ENCODE measurements around the gene DCTN3. TPM values are rescaled to one million over a fixed set of nuclear protein-coding genes. Genes with fewer than 3 reads are reported as not detected.

The DCTN3 gene
- total RNA-seq, 1 donor from 2014 or later = 94.8 TPM

DNA sequence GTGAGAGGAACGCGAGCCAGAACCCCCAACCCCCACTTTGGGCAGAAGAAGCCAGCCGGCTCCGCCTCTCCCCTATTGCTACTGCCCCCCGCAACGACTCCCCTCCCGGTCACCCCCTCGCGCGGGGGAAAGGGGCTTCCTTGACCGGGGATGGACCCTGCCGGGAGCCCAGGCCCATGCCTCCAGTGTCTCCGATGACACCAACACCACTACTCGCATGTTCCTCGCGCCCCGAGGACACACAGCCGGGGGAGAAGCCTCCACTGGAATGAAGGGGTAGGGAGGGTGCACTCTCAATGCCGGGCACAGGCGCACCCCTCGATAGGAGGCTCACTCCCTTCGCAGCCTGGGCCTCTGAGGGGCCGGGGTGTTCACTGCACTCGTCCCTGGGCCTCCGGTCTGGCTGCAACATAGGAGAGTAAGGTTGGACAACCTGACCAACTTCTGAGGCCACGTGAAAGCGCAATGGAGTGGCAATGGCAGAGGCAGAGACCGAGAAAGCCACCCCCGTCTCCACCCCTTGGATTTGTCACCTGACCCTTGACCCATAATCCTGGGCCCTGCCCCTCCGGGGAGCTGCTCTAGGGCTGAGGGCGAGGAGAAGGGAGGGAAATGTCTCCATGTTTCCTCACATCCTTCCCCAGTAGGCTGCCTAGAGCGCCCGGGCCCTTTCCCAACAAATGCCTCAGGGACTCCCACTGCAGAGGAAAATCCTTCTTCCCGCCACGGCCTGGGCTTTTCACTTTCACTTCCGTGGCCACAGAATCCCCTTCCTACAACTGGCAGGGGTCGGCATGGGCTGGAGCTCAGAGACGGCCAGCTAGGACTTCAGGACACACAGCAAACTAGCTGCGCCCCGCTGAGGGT, 29.7 kb downstream of the DCTN3 start:
- Histone ChIP-seq H3K79me2 (ENCODE audit: insufficient read depth, low read length) (no peaks in the 10 kb centered on the region), H3K4me1 (ENCODE audit: insufficient read depth, low read length) (no peaks in the 10 kb centered on the region), H3K27me3 (ENCODE audit: insufficient read depth, low read length) (peaks cover 72% of the 10 kb centered on the region), H4K20me1 (ENCODE audit: insufficient read depth, low read length) (peaks cover 16% of the 10 kb centered on the region), H3K9me3 (ENCODE audit: insufficient read depth, low read depth, low read length) (no peaks in the 10 kb centered on the region), H3K27ac (ENCODE audit: low read depth, low read length) (no peak overlapping the region), H3K36me3 (ENCODE audit: insufficient read depth, low read length) (no peaks in the 10 kb centered on the region), H3K9ac (ENCODE audit: low read length) (no peak overlapping the region), H3K4me3 (ENCODE audit: insufficient read depth, low read depth, low read length) (peak overlapping the region; percentile 10), H3K4me2 (ENCODE audit: low read length) (peak overlapping the region; percentile 78), H2AFZ (ENCODE audit: low read depth, low read length) (no peak overlapping the region)
- DNase-seq (ENCODE audit: low read depth) (no peak), FAIRE-seq (no peak)
- Mint-ChIP-seq H3K27me3 (ENCODE audit: low read depth, unreplicated experiment) (peaks cover 69% of the 10 kb centered on the region), H3K9me3 (ENCODE audit: unreplicated experiment) (peaks cover 5% of the 10 kb centered on the region), H3K36me3 (ENCODE audit: low read depth, unreplicated experiment) (no peaks in the 10 kb centered on the region), H3K4me3 (ENCODE audit: unreplicated experiment) (peak overlapping the region; percentile 70), H3K27ac (ENCODE audit: unreplicated experiment) (no peak overlapping the region), H3K4me1 (ENCODE audit: low read depth, unreplicated experiment) (no peaks in the 10 kb centered on the region)
- no peak for TF ChIP-seq EZH2 (IDR thresholded peaks at IDR 0.05; ENCODE audit: insufficient read depth, low read length)
- TF ChIP-seq, protein P1, sequence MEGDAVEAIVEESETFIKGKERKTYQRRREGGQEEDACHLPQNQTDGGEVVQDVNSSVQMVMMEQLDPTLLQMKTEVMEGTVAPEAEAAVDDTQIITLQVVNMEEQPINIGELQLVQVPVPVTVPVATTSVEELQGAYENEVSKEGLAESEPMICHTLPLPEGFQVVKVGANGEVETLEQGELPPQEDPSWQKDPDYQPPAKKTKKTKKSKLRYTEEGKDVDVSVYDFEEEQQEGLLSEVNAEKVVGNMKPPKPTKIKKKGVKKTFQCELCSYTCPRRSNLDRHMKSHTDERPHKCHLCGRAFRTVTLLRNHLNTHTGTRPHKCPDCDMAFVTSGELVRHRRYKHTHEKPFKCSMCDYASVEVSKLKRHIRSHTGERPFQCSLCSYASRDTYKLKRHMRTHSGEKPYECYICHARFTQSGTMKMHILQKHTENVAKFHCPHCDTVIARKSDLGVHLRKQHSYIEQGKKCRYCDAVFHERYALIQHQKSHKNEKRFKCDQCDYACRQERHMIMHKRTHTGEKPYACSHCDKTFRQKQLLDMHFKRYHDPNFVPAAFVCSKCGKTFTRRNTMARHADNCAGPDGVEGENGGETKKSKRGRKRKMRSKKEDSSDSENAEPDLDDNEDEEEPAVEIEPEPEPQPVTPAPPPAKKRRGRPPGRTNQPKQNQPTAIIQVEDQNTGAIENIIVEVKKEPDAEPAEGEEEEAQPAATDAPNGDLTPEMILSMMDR (IDR thresholded peaks at IDR 0.05; ENCODE audit: insufficient read depth, low read depth, low read length) = no peak

DNA sequence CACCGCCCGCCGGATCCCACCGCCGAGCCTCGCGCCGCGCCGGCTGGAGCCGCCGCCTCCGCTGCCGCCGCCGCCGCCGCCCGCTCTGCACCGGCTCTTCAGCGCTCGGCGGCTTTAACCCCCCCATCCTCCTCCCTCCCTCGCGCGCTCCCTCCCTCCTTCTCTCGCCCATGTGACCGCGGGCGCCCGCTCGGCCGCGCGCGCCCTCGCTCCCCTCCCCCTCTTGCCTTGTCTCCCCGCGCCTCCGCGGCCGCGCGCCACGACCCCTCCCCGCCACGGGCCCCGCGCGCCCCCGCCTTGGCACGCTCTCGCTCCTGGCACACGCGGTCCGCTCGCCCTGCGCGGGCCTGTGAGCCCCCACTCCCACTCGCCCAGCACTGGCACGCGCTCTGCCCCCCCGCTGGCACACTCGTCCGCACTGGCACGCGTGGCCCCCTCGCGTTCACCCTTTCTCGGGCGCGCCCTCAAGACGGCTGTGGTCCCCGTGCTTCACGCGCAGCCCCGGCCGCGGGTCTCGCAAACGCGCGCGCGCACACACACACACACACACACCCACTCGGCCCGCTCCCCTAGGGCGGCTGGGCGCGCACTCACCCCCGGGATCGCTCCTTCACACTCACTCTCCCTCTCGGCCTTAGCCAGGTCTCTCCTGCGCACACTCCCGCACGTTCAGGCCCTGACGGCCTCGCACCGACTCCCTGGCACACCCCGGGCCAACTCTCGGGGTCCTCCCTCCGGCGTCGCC, 30.5 kb downstream of the DCTN3 start, which contains the start of gene CNTFR:
Gene CNTFR (minus strand): TSS at position 89 of the 745 bp plus-strand sequence. CDS start 20,743 bp downstream, outside the sequence.
- Mint-ChIP-seq H3K27ac (ENCODE audit: unreplicated experiment) (no peak within 1 kb of the TSS), H3K9me3 (ENCODE audit: unreplicated experiment) (peaks cover 8% of the 10 kb centered on the region), H3K27me3 (ENCODE audit: low read depth, unreplicated experiment) (peaks cover 72% of the 10 kb centered on the region), H3K36me3 (ENCODE audit: low read depth, unreplicated experiment) (no peaks in the 10 kb centered on the region), H3K4me3 (ENCODE audit: unreplicated experiment) (peak within 1 kb of the TSS; percentile 83), H3K4me1 (ENCODE audit: low read depth, unreplicated experiment) (no peaks in the 10 kb centered on the region)
- FAIRE-seq = no peak
- Histone ChIP-seq H3K79me2 (ENCODE audit: insufficient read depth, low read length) (no peaks in the 10 kb centered on the region), H3K4me1 (ENCODE audit: insufficient read depth, low read length) (no peaks in the 10 kb centered on the region), H3K4me3 (ENCODE audit: insufficient read depth, low read depth, low read length) (peak within 1 kb of the TSS; percentile 10), H2AFZ (ENCODE audit: low read depth, low read length) (peak within 1 kb of the TSS; percentile 26), H3K27ac (ENCODE audit: low read depth, low read length) (no peak within 1 kb of the TSS), H3K36me3 (ENCODE audit: insufficient read depth, low read length) (no peaks in the 10 kb centered on the region), H3K9ac (ENCODE audit: low read length) (no peak within 1 kb of the TSS), H3K27me3 (ENCODE audit: insufficient read depth, low read length) (peaks cover 79% of the 10 kb centered on the region), H3K4me2 (ENCODE audit: low read length) (peak within 1 kb of the TSS; percentile 78), H4K20me1 (ENCODE audit: insufficient read depth, low read length) (peaks cover 16% of the 10 kb centered on the region), H3K9me3 (ENCODE audit: insufficient read depth, low read depth, low read length) (no peaks in the 10 kb centered on the region)
- DNase-seq (ENCODE audit: low read depth) = no peak
- TF ChIP-seq, protein P1 (IDR thresholded peaks at IDR 0.05; ENCODE audit: insufficient read depth, low read depth, low read length) = no peak
- peak; percentile 78 for TF ChIP-seq EZH2 (IDR thresholded peaks at IDR 0.05; ENCODE audit: insufficient read depth, low read length)

Data from astrocyte (in vitro differentiated cells and primary cell).